Retinal pigment epithelial cell (primary cell): ENCODE results near the gene ERC2.

Source experiments
- DNase-seq: peaks from one replicate; pipeline ENCODE4 v3.0.0-alpha.2; 2010; ENCODE audit warnings: low read depth
- H3K4me3 ChIP-seq: 2 replicates; pipeline ENCODE4 v1.5.1; 2011; ENCODE audit warnings: mild to moderate bottlenecking, low read length, control low read depth, moderate library complexity
- CTCF ChIP-seq: conservative IDR thresholded peaks from 2 replicates; pipeline ENCODE4 v1.5.1; 2011; ENCODE audit warnings: low read depth, low read length, control low read depth, inconsistent platforms

ERC2 gene

GRCh38 chr3:55935241-55935640 lies 533.0 kb downstream of the ERC2 start:
- TF ChIP-seq CTCF = no peak
- H3K4me3 ChIP-seq = no peak overlapping the region
- no peak for DNase-seq

GRCh38 chr3:55934771-55935170 lies 533.5 kb downstream of the ERC2 start:
- H3K4me3 ChIP-seq = no peak overlapping the region
- DNase-seq = no peak
- TF ChIP-seq CTCF = no peak

- TF ChIP-seq CTCF = no peak
- DNase-seq = no peak
- H3K4me3 ChIP-seq = no peak overlapping the region
Observed at GRCh38 chr3:55929154-55929869, 539.0 kb downstream of the ERC2 start.

GRCh38 chr3:55923626-55924025 lies 544.6 kb downstream of the ERC2 start:
- DNase-seq = no peak
- H3K4me3 ChIP-seq = no peak overlapping the region
- TF ChIP-seq CTCF = no peak

GRCh38 chr3:55923207-55923606 lies 545.1 kb downstream of the ERC2 start:
- no peak for TF ChIP-seq CTCF
- H3K4me3 ChIP-seq = no peak overlapping the region
- no peak for DNase-seq

- no peak for TF ChIP-seq CTCF
- H3K4me3 ChIP-seq = no peak overlapping the region
- DNase-seq = no peak
Observed at GRCh38 chr3:55912880-55913279, 555.4 kb downstream of the ERC2 start.

- TF ChIP-seq CTCF = no peak
- DNase-seq = no peak
- no peak overlapping the region for H3K4me3 ChIP-seq
Observed at GRCh38 chr3:55911266-55911665, 557.0 kb downstream of the ERC2 start.
